ENCODE data around the gene PRKG1. TPM values are rescaled to one million over a fixed set of nuclear protein-coding genes. Genes with fewer than 3 reads are reported as not detected.

PRKG1 gene
- total RNA-seq, 1 donor from 2014 or later, result 22.8 TPM

GRCh38 chr10:52335665-52336064 lies 1261.4 kb downstream of the PRKG1 start:
- H3K9me3 Mint-ChIP-seq (ENCODE audit: low read depth), result no peaks in the 10 kb centered on the region
- no peaks in the 10 kb centered on the region for H3K27me3 Mint-ChIP-seq (ENCODE audit: low read depth)
- no peaks in the 10 kb centered on the region for H3K36me3 Mint-ChIP-seq (ENCODE audit: low read depth)
- H3K4me1 Mint-ChIP-seq (ENCODE audit: low read depth), result peaks cover 14% of the 10 kb centered on the region
- no peak for TF ChIP-seq CTCF (IDR thresholded peaks at IDR 0.05)
- no peak overlapping the region for H3K4me3 Mint-ChIP-seq (ENCODE audit: unreplicated experiment)
- no peak for DNase-seq (ENCODE audit: low spot score)
- H3K27ac Mint-ChIP-seq (ENCODE audit: unreplicated experiment), result no peak overlapping the region

DNA sequence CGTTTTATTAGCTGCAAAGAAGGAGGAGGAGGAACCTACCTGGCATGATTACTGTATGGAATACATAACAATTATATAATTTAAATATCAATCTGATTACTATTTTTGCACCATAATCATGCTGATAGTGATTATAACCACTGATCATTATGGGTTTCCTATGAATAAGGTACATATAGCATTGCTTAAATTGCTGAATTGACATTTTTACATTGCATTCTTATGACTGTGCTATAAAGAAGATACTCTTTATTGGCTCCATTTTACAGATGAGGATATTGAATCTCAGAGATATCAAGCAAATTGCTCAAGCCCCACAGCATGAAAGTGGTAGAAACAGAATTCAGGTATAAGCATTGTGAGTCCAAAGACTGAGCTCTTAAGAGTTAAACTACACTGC lies 1262.9 kb downstream of the PRKG1 start:
- H3K4me1 Mint-ChIP-seq (ENCODE audit: low read depth), result peaks cover 12% of the 10 kb centered on the region
- no peaks in the 10 kb centered on the region for H3K36me3 Mint-ChIP-seq (ENCODE audit: low read depth)
- TF ChIP-seq CTCF (IDR thresholded peaks at IDR 0.05), result no peak
- DNase-seq (ENCODE audit: low spot score), result no peak
- H3K9me3 Mint-ChIP-seq (ENCODE audit: low read depth), result no peaks in the 10 kb centered on the region
- H3K27ac Mint-ChIP-seq (ENCODE audit: unreplicated experiment), result no peak overlapping the region
- no peaks in the 10 kb centered on the region for H3K27me3 Mint-ChIP-seq (ENCODE audit: low read depth)
- H3K4me3 Mint-ChIP-seq (ENCODE audit: unreplicated experiment), result no peak overlapping the region

- Mint-ChIP-seq H3K36me3 (ENCODE audit: low read depth) (no peaks in the 10 kb centered on the region), H3K4me3 (ENCODE audit: unreplicated experiment) (no peak overlapping the region), H3K27me3 (ENCODE audit: low read depth) (no peaks in the 10 kb centered on the region), H3K9me3 (ENCODE audit: low read depth) (no peaks in the 10 kb centered on the region), H3K27ac (ENCODE audit: unreplicated experiment) (no peak overlapping the region), H3K4me1 (ENCODE audit: low read depth) (peaks cover 12% of the 10 kb centered on the region)
- no peak for TF ChIP-seq CTCF (IDR thresholded peaks at IDR 0.05)
- no peak for DNase-seq (ENCODE audit: low spot score)
Observed at GRCh38 chr10:52343439-52343838, 1269.2 kb downstream of the PRKG1 start.

- no peak overlapping the region for H3K4me3 Mint-ChIP-seq (ENCODE audit: unreplicated experiment)
- no peak for DNase-seq (ENCODE audit: low spot score)
- no peak overlapping the region for H3K27ac Mint-ChIP-seq (ENCODE audit: unreplicated experiment)
- no peak for TF ChIP-seq CTCF (IDR thresholded peaks at IDR 0.05)
- H3K4me1 Mint-ChIP-seq (ENCODE audit: low read depth), result peaks cover 12% of the 10 kb centered on the region
- H3K27me3 Mint-ChIP-seq (ENCODE audit: low read depth), result no peaks in the 10 kb centered on the region
- H3K36me3 Mint-ChIP-seq (ENCODE audit: low read depth), result no peaks in the 10 kb centered on the region
- H3K9me3 Mint-ChIP-seq (ENCODE audit: low read depth), result no peaks in the 10 kb centered on the region
Observed at GRCh38 chr10:52346394-52347326, 1272.4 kb downstream of the PRKG1 start.

- no peaks in the 10 kb centered on the region for H3K27me3 Mint-ChIP-seq (ENCODE audit: low read depth)
- no peak overlapping the region for H3K27ac Mint-ChIP-seq (ENCODE audit: unreplicated experiment)
- TF ChIP-seq CTCF (IDR thresholded peaks at IDR 0.05), result no peak
- peaks cover 16% of the 10 kb centered on the region for H3K4me1 Mint-ChIP-seq (ENCODE audit: low read depth)
- H3K36me3 Mint-ChIP-seq (ENCODE audit: low read depth), result no peaks in the 10 kb centered on the region
- no peaks in the 10 kb centered on the region for H3K9me3 Mint-ChIP-seq (ENCODE audit: low read depth)
- H3K4me3 Mint-ChIP-seq (ENCODE audit: unreplicated experiment), result no peak overlapping the region
- DNase-seq (ENCODE audit: low spot score), result no peak
Observed at GRCh38 chr10:52347327-52347667, 1273.0 kb downstream of the PRKG1 start.

Small RNA genes lying within 50 kb of the gene (microRNA-seq; reads per million reads assigned to microRNA genes)
- 3.9 reads per million for gene MIR605 (ENCODE audit: borderline number of aligned reads)

Other genes starting within 250 kb of the PRKG1 start
- gene A1CF, start 188.9 kb upstream of the PRKG1 start, total RNA-seq, result not detected in 3 replicates

Data from chondrocyte (in vitro differentiated cells).